Measurements from ENCODE around the gene CRTC3. TPM values are rescaled to one million over a fixed set of nuclear protein-coding genes. Genes with fewer than 3 reads are reported as not detected.
A peak's percentile ranks its signal among the peaks of the same experiment; 100 is the strongest.

The CRTC3 gene
- total and polyA plus RNA-seq, 2 of the 4 experiments (the other 2 are of a cell fraction), result 4.7 to 14.8 TPM

GRCh38 chr15:90529011-90529370, 732 bp upstream of the CRTC3 start:
- POLR2A ChIA-PET (ENCODE audit: unreplicated experiment), result no interaction called here
- H4K5ac ChIP-seq (ENCODE audit: low read depth, low read length), result peak overlapping the region; percentile 69
- no peaks in the 10 kb centered on the region for H3K9me3 ChIP-seq (ENCODE audit: control insufficient read depth, insufficient read depth, low read length)
- peak overlapping the region; percentile 36; the same call in 1 of the 2 replicates for H2BK120ac ChIP-seq (ENCODE audit: low read depth, low read length)
- H3K4me2 ChIP-seq (ENCODE audit: low read depth, low read length), result peak overlapping the region; percentile 79
- ATAC-seq (ENCODE audit: low read depth), result no peak
- CTCF ChIA-PET, result interaction anchor here (0.6 kb wide), 1 partner anchor 87 kb away, joined by 3 read pairs; no protein-coding TSS in a partner anchor
- TF ChIP-seq CEBPB (IDR thresholded peaks at IDR 0.05; ENCODE audit: low read depth, low read length) (no peak), MAZ (IDR thresholded peaks at IDR 0.05; ENCODE audit: borderline replicate concordance, low read depth, low read length) (no peak), POLR2A (IDR thresholded peaks at IDR 0.05; ENCODE audit: low read depth, low read length) (no peak), RFX5 (IDR thresholded peaks at IDR 0.05; ENCODE audit: low read depth, low read length) (no peak), NFE2L2 (IDR thresholded peaks at IDR 0.05; ENCODE audit: low read depth, low read length) (no peak), RAD21 (IDR thresholded peaks at IDR 0.05; ENCODE audit: low read length) (no peak), USF2 (IDR thresholded peaks at IDR 0.05; ENCODE audit: low read depth, low read length) (no peak), SMC3 (IDR thresholded peaks at IDR 0.05; ENCODE audit: low read depth, low read length) (no peak)
- TF ChIP-seq, protein P1, sequence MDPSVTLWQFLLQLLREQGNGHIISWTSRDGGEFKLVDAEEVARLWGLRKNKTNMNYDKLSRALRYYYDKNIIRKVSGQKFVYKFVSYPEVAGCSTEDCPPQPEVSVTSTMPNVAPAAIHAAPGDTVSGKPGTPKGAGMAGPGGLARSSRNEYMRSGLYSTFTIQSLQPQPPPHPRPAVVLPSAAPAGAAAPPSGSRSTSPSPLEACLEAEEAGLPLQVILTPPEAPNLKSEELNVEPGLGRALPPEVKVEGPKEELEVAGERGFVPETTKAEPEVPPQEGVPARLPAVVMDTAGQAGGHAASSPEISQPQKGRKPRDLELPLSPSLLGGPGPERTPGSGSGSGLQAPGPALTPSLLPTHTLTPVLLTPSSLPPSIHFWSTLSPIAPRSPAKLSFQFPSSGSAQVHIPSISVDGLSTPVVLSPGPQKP (IDR thresholded peaks at IDR 0.05; ENCODE audit: borderline replicate concordance, low read depth, low read length), result no peak
- H3K18ac ChIP-seq (ENCODE audit: low read depth, low read length), result no peak overlapping the region
- H4K91ac ChIP-seq (ENCODE audit: insufficient read depth, low read depth, low read length), result no peak overlapping the region
- no peak overlapping the region for H2BK15ac ChIP-seq (ENCODE audit: low read depth, low read length)
- WGBS, 2 experiments (ENCODE audit: extremely low coverage in 2 of 2, insufficient read length in 1 of 2), result 70% methylated on average over 2 of the region's 15 CpGs; no CpG with 5 or more reads in 1 of the 2 experiments
- H3K36me3 ChIP-seq (ENCODE audit: control insufficient read depth, insufficient read depth, low read length), result no peaks in the 10 kb centered on the region
- no peak overlapping the region; the same call in 1 of the 2 replicates for H3K27ac ChIP-seq (ENCODE audit: insufficient read depth, low read length)
- H2AFZ ChIP-seq (replicated peaks; ENCODE audit: low read length, poor library complexity), result peak overlapping the region; percentile 99
- peak overlapping the region; percentile 42; the same call in 1 of the 2 replicates for H3K14ac ChIP-seq (replicated peaks; ENCODE audit: low read depth, low read length)
- no peak overlapping the region for H2BK20ac ChIP-seq (ENCODE audit: low read depth, low read length)
- H3K4me3 ChIP-seq (ENCODE audit: insufficient read depth, low read depth, low read length), result 0 out of 2 replicates have a peak overlapping the region, but pooled peaks have one; percentile 92
- BruUV-seq (replicated peaks), result no TSS peak
- no peak overlapping the region for H2BK5ac ChIP-seq (ENCODE audit: low read depth, low read length, poor library complexity, severe bottlenecking)
- H3K4me1 ChIP-seq (ENCODE audit: control insufficient read depth, insufficient read depth, low read length), result peaks cover 7% of the 10 kb centered on the region
- no peak overlapping the region; the same call in 1 of the 2 replicates for H3K23ac ChIP-seq (ENCODE audit: low read depth, low read length)
- peak overlapping the region; percentile 14; the same call in 1 of the 2 replicates for H2AK5ac ChIP-seq (ENCODE audit: low read depth, low read length)
- no peak for DNase-seq
- peaks cover 1% of the 10 kb centered on the region for H3K9me1 ChIP-seq (ENCODE audit: insufficient read depth, low read length)
- no peak overlapping the region for H3K56ac ChIP-seq (ENCODE audit: extremely low read depth, insufficient read depth, low read length)
- H2AK9ac ChIP-seq (replicated peaks; ENCODE audit: low read depth, low read length, poor library complexity), result peak overlapping the region; percentile 83
- intact Hi-C loops (cut with micrococcal nuclease) (no loop called here), dilution Hi-C loops (cut with HindIII; ENCODE audit: low sequenced_read_pairs, unreplicated experiment) (no loop called here), in situ Hi-C loops (cut with MboI; ENCODE audit: low sequenced_read_pairs) (no loop called here)
- peaks cover 4 to 38% of the 10 kb centered on the region in 2 experiments for H3K79me1 ChIP-seq (ENCODE audit: low read depth in 1 of 2, low read length in 2 of 2)
- H4K20me1 ChIP-seq (ENCODE audit: insufficient read depth, low read length), result peaks cover 30% of the 10 kb centered on the region
- 0 out of 2 replicates have a peak overlapping the region, but pooled peaks have one; percentile 67 for H3K9ac ChIP-seq (ENCODE audit: low read depth, low read length)
- H4K8ac ChIP-seq (ENCODE audit: low read depth in 2 of 2, low read length in 2 of 2), result peak overlapping the region; percentile 56 to 90
- H3K4ac ChIP-seq (ENCODE audit: low read depth, low read length), result peak overlapping the region; percentile 80
- H3K27me3 ChIP-seq (ENCODE audit: control insufficient read depth, insufficient read depth, low read length), result no peaks in the 10 kb centered on the region
